ENCODE measurements around the gene UQCC2. TPM values are rescaled to one million over a fixed set of nuclear protein-coding genes. Genes with fewer than 3 reads are reported as not detected.

The UQCC2 gene
- polyA plus RNA-seq, 1 donor: 65.1 TPM

GRCh38 chr6:33725891-33726673 lies 14.6 kb upstream of the UQCC2 start:
- DNase-seq: no peak

- no peak for DNase-seq
Observed at GRCh38 chr6:33725222-33725621, 13.7 kb upstream of the UQCC2 start.

DNA sequence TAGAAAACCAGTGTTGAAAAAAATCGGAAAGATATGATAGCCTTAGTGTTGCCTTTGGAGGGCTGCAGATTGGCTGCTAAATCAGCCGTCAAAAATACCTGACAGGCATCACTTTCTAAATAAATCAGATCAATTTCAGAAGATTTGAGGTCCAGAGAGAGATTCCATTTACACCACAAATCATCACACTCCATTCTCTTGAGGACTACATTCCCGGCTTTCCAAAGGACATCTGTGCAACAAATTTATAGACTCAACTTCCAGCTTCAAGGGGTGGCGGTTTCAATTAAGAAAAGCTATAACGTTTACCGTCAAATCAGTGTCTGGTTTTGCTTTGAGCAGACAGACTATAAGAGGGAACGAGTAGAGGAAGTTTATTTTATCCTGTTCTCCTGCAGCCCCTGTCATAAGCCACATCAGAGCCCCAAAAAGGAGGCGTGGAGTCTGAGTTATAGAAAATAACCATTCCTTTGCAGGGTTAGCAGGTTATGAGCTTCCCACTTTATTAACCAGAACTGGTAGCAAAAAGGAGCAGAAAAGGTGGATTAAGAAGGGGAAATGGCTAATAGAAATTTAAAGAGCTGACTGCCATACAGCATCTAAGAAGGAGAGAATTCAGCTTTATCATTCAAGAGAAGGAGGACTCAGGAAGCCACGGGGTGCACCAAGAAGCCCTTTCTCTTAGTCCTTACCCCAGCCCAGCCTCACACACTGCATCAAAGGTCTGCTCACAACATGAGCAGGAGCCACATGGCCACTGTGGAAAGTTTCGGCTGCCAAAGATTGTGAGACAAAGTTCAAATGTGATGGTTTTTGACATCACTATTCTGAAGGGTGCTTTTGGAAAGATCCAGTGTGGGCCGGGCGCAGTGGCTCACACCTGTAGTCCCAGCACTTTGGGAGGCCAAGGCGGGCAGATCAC lies 12.9 kb upstream of the UQCC2 start:
- DNase-seq: no peak

DNA sequence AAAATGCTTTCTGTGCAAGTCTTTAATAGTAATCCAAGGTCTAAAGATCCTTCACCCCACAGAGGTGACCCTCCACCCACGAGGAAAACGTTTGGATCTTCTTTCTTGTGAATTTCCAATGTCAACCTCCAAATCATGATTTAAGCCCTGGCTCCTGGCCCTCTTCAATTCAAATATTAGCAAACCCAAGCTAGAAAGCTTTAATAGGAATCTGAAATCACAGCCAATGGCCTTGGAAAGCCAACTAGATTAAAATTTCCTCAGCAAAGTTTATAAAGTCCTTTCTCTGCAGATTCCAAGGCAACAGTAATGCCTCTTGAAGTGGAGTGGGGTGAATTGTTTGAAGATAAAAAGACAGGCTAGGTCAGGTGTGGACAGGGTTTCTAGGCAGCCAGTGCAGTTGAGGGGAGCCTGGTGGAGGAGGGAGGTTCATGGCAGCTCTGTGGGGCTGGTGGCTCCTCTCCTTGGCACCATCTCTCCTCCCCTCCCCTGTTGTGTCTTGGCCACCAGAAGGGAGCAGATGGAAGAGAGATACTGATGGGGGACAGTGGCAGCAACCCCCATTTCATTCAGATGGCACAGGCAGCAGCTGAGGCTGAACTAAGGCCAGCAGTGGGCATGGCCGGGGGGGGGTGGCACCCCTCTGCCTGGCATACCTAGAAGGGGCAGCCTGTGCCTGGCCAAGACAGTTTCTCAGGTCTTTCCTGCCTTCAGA lies 12.0 kb upstream of the UQCC2 start:
- DNase-seq: no peak

DNA sequence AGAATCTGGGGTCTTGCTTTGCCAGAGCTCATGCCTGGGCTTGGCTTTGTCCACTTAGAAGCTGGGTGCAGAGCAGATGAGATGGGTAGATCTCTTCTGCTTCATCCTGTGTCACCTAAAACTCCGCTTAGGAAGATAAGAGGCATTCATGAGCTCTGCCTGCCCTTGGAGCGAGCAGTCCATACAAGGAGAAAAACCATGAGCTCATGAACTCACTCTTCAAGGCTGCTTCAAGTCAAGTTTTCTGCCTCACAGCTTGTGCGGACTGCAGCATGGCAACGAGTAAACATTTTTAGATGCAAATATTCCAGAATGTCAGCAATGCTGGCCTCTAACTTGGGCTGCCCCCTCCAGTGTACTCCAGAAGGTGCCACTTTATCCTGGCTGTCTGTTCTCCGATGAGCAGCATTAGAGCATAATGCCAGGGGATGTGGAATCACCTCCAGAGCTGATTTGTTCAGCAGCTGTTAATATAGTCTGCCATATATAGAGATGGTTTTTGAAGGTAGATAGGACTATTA lies 10.7 kb upstream of the UQCC2 start:
- no peak for DNase-seq

DNA sequence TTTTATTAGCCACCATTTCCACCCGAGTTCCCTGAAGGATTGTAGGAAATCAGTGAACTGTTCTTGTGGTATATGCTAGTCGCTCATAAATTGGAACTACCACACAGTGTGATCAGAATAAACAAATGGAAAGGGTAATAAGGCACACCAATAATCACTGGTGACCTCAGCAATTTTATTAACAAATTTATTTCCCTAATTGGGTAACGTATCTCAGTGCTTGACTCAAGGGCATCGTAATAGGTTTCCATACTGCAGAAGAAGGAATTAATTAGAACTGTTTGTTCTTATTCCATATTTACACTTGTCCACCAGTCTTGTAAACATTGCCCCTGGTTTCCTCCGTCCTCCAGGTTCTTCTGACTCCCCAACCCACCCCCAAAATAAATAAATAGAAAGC lies 10.0 kb upstream of the UQCC2 start:
- DNase-seq: no peak

DNA sequence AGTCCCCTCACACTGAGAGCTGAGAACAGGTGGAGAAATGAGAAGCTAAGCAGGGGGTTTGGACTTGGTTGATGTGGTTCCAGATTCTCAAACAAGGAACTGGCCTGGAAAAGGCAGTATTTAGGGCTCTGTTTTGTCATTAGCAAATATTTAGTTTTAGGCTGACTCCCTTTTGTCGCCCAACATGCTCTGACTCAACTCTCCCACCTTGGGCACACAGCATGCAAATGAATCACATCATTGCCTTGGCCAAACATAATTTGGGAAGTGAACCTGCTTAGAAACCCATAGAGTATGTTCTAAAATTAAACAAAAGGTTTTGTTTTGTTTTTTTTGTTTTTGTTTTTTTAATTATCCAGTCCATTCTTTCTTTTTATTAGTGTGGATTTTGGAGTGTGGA lies 9.5 kb upstream of the UQCC2 start:
- DNase-seq: no peak

- no peak for DNase-seq
Observed at GRCh38 chr6:33719326-33719987, 8.0 kb upstream of the UQCC2 start.

- DNase-seq: no peak
Observed at GRCh38 chr6:33718713-33719112, 7.2 kb upstream of the UQCC2 start.

DNA sequence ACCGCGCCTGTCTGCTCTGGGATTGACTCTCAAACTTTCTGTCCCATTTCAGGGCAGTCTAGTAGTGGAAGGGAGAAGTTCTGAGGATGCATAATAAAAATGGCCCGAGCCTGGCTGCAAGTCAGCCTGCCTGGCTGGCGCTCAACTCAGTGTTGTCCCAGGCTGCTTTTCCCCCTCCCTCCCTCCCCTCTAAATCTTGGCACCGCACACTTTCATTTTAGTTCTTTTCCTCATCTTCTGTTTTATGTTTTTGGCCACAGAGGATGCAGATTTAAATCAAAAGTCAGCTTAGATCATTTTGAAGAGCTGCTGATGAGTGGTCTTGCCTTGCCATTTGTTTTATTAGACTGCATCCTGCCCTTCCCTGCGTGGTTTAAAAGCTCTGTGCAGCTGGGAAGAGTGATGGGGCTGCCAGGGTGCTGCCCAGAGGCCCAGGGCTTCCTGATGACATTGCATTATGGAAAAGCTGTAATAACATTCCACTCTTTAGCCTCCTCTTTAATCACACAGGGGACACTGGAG lies 6.5 kb upstream of the UQCC2 start:
- DNase-seq: no peak

- DNase-seq: no peak
Observed at GRCh38 chr6:33716890-33717632, 5.6 kb upstream of the UQCC2 start.

GRCh38 chr6:33716379-33716778 lies 4.9 kb upstream of the UQCC2 start:
- no peak for DNase-seq

GRCh38 chr6:33714385-33715040 lies 3.0 kb upstream of the UQCC2 start:
- no peak for DNase-seq

- DNase-seq: no peak
Observed at GRCh38 chr6:33713786-33714185, 2.3 kb upstream of the UQCC2 start.

DNA sequence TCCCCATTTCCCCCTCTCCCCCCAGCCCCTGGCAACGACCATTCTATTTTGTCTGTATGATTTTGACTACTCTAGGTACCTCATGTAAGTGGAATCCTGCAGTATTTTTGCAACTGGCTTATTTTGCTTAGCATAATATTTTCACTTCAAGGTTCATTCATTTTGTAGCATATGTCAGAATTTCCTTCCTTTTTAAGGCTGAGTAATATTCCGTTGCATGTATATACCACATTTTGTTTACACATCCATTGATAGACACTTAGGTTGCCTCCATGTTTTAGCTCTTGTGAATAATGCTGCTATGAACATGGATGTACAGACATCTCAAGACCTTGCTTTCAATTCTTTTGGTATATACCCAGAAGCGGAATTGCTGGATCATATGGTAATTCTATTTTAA lies 1.4 kb upstream of the UQCC2 start:
- DNase-seq: no peak

- DNase-seq: no peak
Observed at GRCh38 chr6:33710296-33711121, 991 bp downstream of the UQCC2 start.

DNA sequence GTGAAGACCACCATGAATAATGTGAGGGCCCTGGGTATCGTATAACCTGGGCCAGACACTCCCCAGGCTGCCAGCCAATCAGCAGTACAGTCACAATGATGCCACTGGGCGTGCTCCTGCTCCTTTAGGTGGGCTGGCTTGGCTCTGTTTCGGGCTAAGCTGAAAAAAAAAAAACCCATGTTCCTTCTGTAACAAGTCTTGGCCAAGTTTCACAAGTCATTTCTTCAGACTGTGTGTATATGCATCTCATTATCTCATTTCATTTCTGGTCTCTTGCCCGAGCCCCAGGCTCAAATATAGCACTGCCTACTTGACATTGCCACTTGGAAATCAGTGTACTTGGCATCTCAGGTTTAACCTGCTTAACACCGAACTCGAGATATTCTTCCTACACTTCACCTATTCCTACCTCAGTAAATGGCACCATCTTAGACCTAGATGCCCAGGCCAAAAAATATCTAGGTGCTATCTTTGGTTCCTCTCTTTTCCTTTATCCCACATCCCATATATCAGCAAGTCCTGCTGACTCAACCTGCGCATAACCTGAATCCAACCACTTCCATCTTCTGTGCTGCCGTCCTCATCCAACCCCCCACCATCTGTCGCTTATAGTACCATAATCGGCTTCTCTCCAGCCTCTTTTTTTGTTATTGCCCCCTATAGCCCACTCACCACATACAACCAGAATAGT lies 1.8 kb downstream of the UQCC2 start:
- DNase-seq: no peak

- no peak for DNase-seq
Observed at GRCh38 chr6:33708516-33709204, 2.8 kb downstream of the UQCC2 start.

Measured in left kidney (tissue), 2 donors.